Endothelial cell of umbilical vein (primary cell): ENCODE data around the gene FRRS1. TPM values are rescaled to one million over a fixed set of nuclear protein-coding genes. Genes with fewer than 3 reads are reported as not detected.

Source experiments
- BruUV-seq: library from RNA; stranded (reverse); fragments of 400-500 nt; replicated peaks from 2 replicates; lab custom pipeline; 2021; lab: Mats Ljungman, UMichigan
- CTCF ChIA-PET: fragments of 300-600, 350-600 bp; sonication (Branson Sonifier 250); formaldehyde crosslinking; loops from one replicate; lab custom pipeline; 2021; ENCODE audit warnings: antibody characterized with exemption, inconsistent platforms; lab: Charles Lee
- POLR2A ChIA-PET: fragments of 300-600, 350-600 bp; sonication (Branson Sonifier 250); formaldehyde crosslinking; loops from one replicate; lab custom pipeline; 2021; ENCODE audit warnings: antibody characterized with exemption, inconsistent platforms; lab: Charles Lee
- DNase-seq: peaks from one replicate; pipeline ENCODE4 v3.0.0-alpha.2; 2011; ENCODE audit warnings: low read depth, low spot score
- FAIRE-seq: peaks from 2 replicates; lab custom pipeline; 2011; peaks lifted over from hg19 to GRCh38; lab: Jason Lieb, UNC
- H2AFZ ChIP-seq: 2 replicates; pipeline ENCODE4 v1.6.0; 2012; ENCODE audit warnings: low read depth, low read length, control low read depth, inconsistent platforms
- H3K27ac ChIP-seq: 2 replicates; pipeline ENCODE4 v1.5.1; 2011; ENCODE audit warnings: low read depth, mild to moderate bottlenecking, control low read depth, low read length, moderate library complexity; ENCODE audit not compliant: insufficient read depth
- H3K27me3 ChIP-seq, 2 experiments: 2 replicates each; pipeline versions ENCODE4 v1.6.0 to v1.6.1; 2011; ENCODE audit warnings: low read length in 2 of 2, mixed read lengths in 1 of 2; ENCODE audit not compliant: control insufficient read depth in 2 of 2, insufficient read depth in 2 of 2
- H3K36me3 ChIP-seq, 2 experiments: 2 replicates in 1 of 2; 3 replicates in 1 of 2; pipeline ENCODE4 v1.5.1; 2011; ENCODE audit warnings: low read length in 2 of 2, mild to moderate bottlenecking in 1 of 2, moderate library complexity in 1 of 2; ENCODE audit not compliant: control insufficient read depth in 2 of 2, insufficient read depth in 2 of 2; ENCODE audit errors: extremely low read depth in 1 of 2
- H3K4me1 ChIP-seq: 3 replicates; pipeline ENCODE4 v1.5.1; 2011; ENCODE audit warnings: mild to moderate bottlenecking, low read length; ENCODE audit not compliant: control insufficient read depth, insufficient read depth; ENCODE audit errors: extremely low read depth
- H3K4me2 ChIP-seq: 2 replicates; pipeline ENCODE4 v1.6.1; 2011; ENCODE audit warnings: low read length, control low read depth, mixed read lengths; ENCODE audit not compliant: insufficient read depth
- H3K4me3 ChIP-seq, 3 experiments: fragments of 200-600 bp in 1 of 3; sonication (generic), shearing (Covaris generic) in 1 of 3; replicated peaks in 1 of 3; 2 replicates each; pipeline ENCODE4 v1.5.1; 2011 to 2016; ENCODE audit warnings: control low read depth in 3 of 3, low read length in 3 of 3, mild to moderate bottlenecking in 2 of 3, inconsistent platforms in 1 of 3, low read depth in 1 of 3, moderate library complexity in 1 of 3; ENCODE audit not compliant: insufficient read depth in 1 of 3
- H3K79me2 ChIP-seq: 2 replicates; pipeline ENCODE4 v1.6.0; 2012; ENCODE audit warnings: low read length, inconsistent platforms; ENCODE audit not compliant: control insufficient read depth, insufficient read depth
- H3K9ac ChIP-seq: replicated peaks from 2 replicates; pipeline ENCODE3; 2011; ENCODE audit warnings: low read length, control low read depth; ENCODE audit not compliant: insufficient read depth; ENCODE audit errors: extremely low read depth
- H3K9me1 ChIP-seq: replicated peaks from 3 replicates; pipeline ENCODE4 v1.6.0; 2011; ENCODE audit warnings: mild to moderate bottlenecking, low read length; ENCODE audit not compliant: control insufficient read depth, insufficient read depth; ENCODE audit errors: extremely low read depth
- H3K9me3 ChIP-seq: replicated peaks from 2 replicates; pipeline ENCODE4 v1.5.1; 2012; ENCODE audit warnings: low read length, inconsistent platforms; ENCODE audit not compliant: control insufficient read depth, insufficient read depth
- H4K20me1 ChIP-seq: replicated peaks from 2 replicates; pipeline ENCODE3; 2011; ENCODE audit warnings: mild to moderate bottlenecking, low read length; ENCODE audit not compliant: control insufficient read depth, insufficient read depth; ENCODE audit errors: extremely low read depth
- CTCF ChIP-seq, 2 donors: IDR thresholded peaks; 1 replicate in 1 of 2; 2 replicates in 1 of 2; pipeline ENCODE4 v1.5.1; 2011; ENCODE audit warnings: low read length in 2 of 2, mild to moderate bottlenecking in 2 of 2, moderate library complexity in 2 of 2, control low read depth in 1 of 2, inconsistent platforms in 1 of 2, low read depth in 1 of 2; ENCODE audit not compliant: insufficient read depth in 1 of 2; ENCODE audit errors: extremely low read depth in 1 of 2
- EZH2 ChIP-seq: IDR thresholded peaks from 2 replicates; pipeline ENCODE4 v1.6.1; 2012; ENCODE audit warnings: borderline replicate concordance, low read depth, mild to moderate bottlenecking, moderate library complexity, low read length, inconsistent platforms; ENCODE audit not compliant: severe bottlenecking
- FOS ChIP-seq: IDR thresholded peaks from 2 replicates; pipeline ENCODE4 v1.6.1; 2011; ENCODE audit warnings: mild to moderate bottlenecking, low read length, moderate library complexity, borderline replicate concordance; ENCODE audit not compliant: insufficient read depth
- GATA2 ChIP-seq: IDR thresholded peaks from 2 replicates; pipeline ENCODE4 v1.7.0; 2011; ENCODE audit warnings: low read depth, mild to moderate bottlenecking, moderate library complexity, mixed read lengths, low read length; ENCODE audit not compliant: insufficient read length, insufficient read depth
- JUN ChIP-seq: IDR thresholded peaks from 2 replicates; pipeline ENCODE4 v1.6.1; 2011; ENCODE audit warnings: borderline replicate concordance, low read depth; ENCODE audit not compliant: insufficient read length, insufficient read depth
- MAX ChIP-seq: IDR thresholded peaks from 2 replicates; pipeline ENCODE4 v1.6.1; 2011; ENCODE audit not compliant: insufficient read depth, insufficient read length
- POLR2A ChIP-seq: IDR thresholded peaks from 2 replicates; pipeline ENCODE4 v1.6.1; 2012; ENCODE audit warnings: low read depth, mild to moderate bottlenecking, control low read depth, low read length
- POLR2AphosphoS5 ChIP-seq: IDR thresholded peaks from 2 replicates; pipeline ENCODE4 v1.6.1; 2012; ENCODE audit warnings: low read depth, mild to moderate bottlenecking, control low read depth, low read length, moderate library complexity; ENCODE audit not compliant: insufficient read depth
- dilution Hi-C: fragments of 300-500 bp; cut with MboI; formaldehyde crosslinking; loops from one replicate; pipeline ENCODE4 v1.15.0; 2019; ENCODE audit warnings: low sequenced_read_pairs; ENCODE audit not compliant: extremely low pct_ligation_motif_present
- intact Hi-C: fragments of 100-400 bp; cut with micrococcal nuclease; formaldehyde crosslinking; loops from one replicate; pipeline ENCODE4 v1.10.0; 2022
- polyA plus RNA-seq, 4 experiments: library from polyadenylated mRNA; depleted of rRNA in 3 of 4; stranded (reverse) in 3 of 4; unstranded in 1 of 4; fragments of >200 nt; gene quantifications; 2 replicates each; pipeline versions ENCODE4 v1.2.1 to v1.2.3, GENCODE V29; 2011 to 2012; ENCODE audit warnings: missing spikeins in 1 of 4
- total RNA-seq: library from RNA; stranded (reverse); gene quantifications from 2 replicates; pipeline ENCODE4 v1.2.3, GENCODE V29; 2021

The FRRS1 gene
- total and polyA plus RNA-seq, 2 donors (not counting 3 experiments of a cell fraction or from before 2014, with no cell fraction given): 1.1 to 3.1 TPM

GRCh38 chr1:99680270-99680669, 86.2 kb downstream of the FRRS1 start:
- FAIRE-seq: peak; percentile 42
- Histone ChIP-seq H3K4me3 (no peak overlapping the region), H3K9ac (no peak overlapping the region), H3K79me2 (peaks cover 12% of the 10 kb centered on the region), H3K9me3 (no peaks in the 10 kb centered on the region), H3K4me2 (no peak overlapping the region), H3K36me3 (peaks cover 17 to 21% of the 10 kb centered on the region in 2 experiments), H4K20me1 (no peaks in the 10 kb centered on the region), H2AFZ (no peak overlapping the region), H3K27ac (peak overlapping the region; percentile 28), H3K27me3 (no peaks in the 10 kb centered on the region), H3K9me1 (no peaks in the 10 kb centered on the region), H3K4me1 (peaks cover 48% of the 10 kb centered on the region)
- TF ChIP-seq CTCF (IDR thresholded peaks at IDR 0.05; ENCODE audit: extremely low read depth in 1 of 2, insufficient read depth in 1 of 2, low read depth in 1 of 2, low read length in 2 of 2) (no peak), EZH2 (no peak), GATA2 (peak; percentile 37), FOS (peak; percentile 28)
- POLR2A ChIA-PET: interaction anchor here (1.4 kb wide), 1 partner anchor 11 kb away, joined by 4 read pairs; no protein-coding TSS in a partner anchor
- BruUV-seq: no TSS peak
- CTCF ChIA-PET: interaction anchor here (0.7 to 5.1 kb wide), 6 partner anchors 10 to 499 kb away, joined by 3 to 27 read pairs (median 4); no protein-coding TSS in a partner anchor
- intact Hi-C loops: loop anchor here (1.0 kb wide), 1 partner anchor 8 kb away; no protein-coding TSS in a partner anchor
- peak; percentile 58 for DNase-seq
- dilution Hi-C loops: no loop called here

- no peak for FAIRE-seq
- Histone ChIP-seq H3K4me1 (peaks cover 47% of the 10 kb centered on the region), H3K27me3 (no peaks in the 10 kb centered on the region), H3K9me3 (no peaks in the 10 kb centered on the region), H3K36me3 (peaks cover 21 to 22% of the 10 kb centered on the region in 2 experiments), H3K27ac (no peak overlapping the region), H2AFZ (no peak overlapping the region), H3K79me2 (peaks cover 7% of the 10 kb centered on the region), H4K20me1 (no peaks in the 10 kb centered on the region), H3K9me1 (no peaks in the 10 kb centered on the region), H3K4me2 (no peak overlapping the region), H3K9ac (no peak overlapping the region), H3K4me3 (no peak overlapping the region)
- DNase-seq: no peak
- intact Hi-C loops: no loop called here
- no TSS peak for BruUV-seq
- dilution Hi-C loops: no loop called here
- ChIA-PET CTCF (no interaction called here), POLR2A (no interaction called here)
- TF ChIP-seq JUN: no peak
- peak; percentile 18 for TF ChIP-seq POLR2A
- TF ChIP-seq MAX: no peak
- no peak for TF ChIP-seq POLR2AphosphoS5
Observed at GRCh38 chr1:99677416-99677815, 89.0 kb downstream of the FRRS1 start.
